SW 1271 (cell line): Measurements from ENCODE around the gene TTC17.
A peak's percentile ranks its signal among the peaks of the same experiment; 100 is the strongest.
"Not testable (repeated sequence)": the region's sequence is repeated elsewhere in the genome, so short reads cannot be mapped to it uniquely, and the experiment has no call there.

ENCODE experiments used
- DNase-seq, 2 experiments: peaks; one replicate each; lab custom pipeline; 2025; lab: John Stamatoyannopoulos, UW

Gene TTC17

DNA sequence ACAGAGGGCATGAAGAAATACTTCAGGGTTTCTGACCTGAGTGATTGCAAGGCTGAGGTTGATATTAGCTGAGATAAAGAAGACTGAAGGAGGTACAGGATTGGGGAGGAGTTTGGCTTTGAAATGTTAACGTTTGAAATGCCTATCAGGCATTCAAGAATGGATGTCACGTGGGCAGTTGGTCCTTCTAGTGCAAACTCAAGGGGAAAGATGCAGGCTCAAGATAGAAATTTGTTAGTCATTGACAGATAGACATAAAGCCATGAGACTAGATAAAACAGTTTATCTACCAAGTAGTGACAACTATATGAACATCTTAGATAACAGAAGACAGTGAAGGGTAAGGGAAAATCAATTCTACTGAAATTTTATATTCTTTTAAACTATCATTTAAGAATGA is 23.1 kb downstream of the TTC17 start:
- no peak for DNase-seq

DNA sequence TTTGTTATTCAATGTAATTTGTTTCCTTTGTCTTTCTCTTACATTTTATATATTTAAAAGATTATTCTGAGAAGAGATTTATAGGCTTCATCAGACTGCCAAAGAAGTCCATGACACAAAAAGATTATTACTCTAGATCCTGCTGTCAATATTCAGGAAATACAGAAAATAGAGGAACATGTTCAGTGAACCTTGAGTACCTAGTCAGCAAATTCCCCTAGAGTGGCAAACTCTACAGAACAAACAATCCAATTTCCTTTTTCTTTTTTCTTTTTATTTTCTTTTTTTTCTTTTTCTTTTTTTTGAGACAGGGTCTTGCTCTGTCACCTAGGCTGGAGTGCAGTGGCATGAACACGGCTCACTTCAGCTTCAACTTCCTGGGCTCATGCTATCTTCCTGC is 23.9 kb downstream of the TTC17 start:
- DNase-seq, result no peak

DNA sequence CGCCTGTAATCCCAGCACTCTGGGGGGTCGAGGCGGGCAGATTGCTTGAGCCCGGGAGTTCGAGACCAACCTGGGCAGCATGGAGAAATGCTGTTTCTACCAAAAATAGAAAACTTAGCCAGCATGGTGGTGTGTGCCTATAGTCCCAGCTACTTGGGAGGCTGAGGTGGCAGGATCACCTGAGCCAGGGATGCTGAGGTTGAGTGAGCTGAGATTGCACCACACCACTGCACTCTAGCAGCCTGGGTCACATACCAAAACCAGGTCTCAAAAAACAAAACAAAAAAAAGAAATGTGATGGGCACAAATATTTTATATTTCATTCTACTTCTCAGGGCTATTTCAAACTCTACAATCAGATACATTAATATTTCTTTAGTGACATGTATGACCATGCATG is 25.7 kb downstream of the TTC17 start:
- no peak for DNase-seq

DNA sequence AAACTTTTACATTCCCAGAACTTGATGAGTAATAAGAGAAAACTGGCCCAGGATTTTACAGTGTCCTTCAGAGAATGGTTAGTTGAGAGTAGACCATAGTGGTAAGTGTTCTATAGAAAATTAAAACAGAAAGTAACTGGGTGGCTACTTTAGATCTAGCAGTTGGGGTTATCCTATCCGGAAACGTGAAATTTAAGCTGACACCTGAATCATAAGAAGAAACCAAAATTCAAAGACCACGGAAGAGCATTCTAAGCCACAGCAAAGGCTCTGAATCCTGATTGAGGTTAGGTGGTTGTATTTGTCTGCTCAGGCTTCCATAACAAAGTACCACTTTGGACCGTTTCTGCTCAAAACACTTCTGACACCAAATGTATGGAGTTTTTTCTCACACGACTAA is 34.0 kb downstream of the TTC17 start:
- no peak for DNase-seq

DNA sequence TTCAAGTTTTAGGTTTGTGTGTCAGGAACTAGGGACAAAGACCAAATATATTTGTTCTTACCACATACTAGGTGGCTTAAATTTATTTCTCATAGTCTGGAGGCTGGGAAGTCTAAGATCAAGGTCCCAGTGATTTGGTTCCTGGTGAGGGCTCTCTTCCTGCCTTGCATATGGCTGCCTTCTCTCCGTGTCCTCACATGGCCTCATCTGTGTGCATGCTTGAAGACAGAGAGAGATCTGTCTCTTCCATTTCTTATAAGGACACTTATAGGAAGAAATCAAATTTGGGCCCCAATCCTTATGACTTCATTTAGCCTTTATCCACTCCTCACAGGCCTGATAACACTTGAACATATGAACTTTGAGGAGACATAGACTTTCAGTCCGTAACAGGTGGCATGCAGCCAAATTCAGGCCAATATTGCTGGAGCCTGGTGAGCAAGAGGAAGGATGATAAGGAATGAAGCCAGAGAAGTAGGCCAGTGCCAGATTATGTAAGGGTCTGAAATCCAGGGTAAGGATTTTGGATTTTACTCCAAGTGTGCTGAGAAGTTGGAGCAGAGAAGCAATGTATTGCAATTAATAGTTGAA is 35.1 kb downstream of the TTC17 start:
- no peak for DNase-seq

DNA sequence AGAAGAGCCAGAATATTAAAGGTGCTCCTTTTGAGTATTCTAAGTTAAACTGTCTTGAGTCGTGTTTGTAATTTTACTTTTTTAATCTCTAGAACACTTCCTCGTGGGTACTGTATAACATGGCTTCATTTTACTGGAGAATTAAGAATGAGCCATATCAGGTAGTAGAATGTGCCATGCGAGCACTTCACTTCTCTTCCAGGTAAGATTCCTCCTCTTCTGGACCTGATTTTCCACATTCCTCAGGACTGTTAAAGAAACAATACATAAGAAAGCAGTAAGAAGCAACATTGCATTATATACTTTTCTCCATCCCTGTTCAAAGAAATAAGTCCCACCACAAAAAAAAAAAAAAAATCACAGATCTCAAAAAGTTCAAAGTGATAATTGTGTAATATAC is 37.9 kb downstream of the TTC17 start:
- DNase-seq, result no peak

DNA sequence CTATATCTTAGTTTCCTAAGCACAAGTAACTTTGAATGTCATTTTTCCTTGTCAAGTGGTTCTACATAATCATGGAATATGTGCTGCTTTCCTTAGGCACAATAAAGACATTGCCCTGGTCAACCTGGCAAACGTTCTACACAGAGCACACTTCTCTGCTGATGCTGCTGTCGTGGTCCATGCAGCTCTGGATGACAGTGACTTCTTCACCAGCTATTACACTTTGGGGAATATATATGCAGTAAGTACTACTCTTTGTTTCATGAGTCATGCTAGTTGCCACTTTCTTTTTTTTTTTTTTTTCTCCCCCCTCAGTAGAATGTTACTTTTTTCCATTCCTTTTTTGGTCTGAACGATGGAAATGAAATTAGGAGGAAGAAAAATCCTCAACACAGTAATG is 38.5 kb downstream of the TTC17 start:
- no peak for DNase-seq

DNA sequence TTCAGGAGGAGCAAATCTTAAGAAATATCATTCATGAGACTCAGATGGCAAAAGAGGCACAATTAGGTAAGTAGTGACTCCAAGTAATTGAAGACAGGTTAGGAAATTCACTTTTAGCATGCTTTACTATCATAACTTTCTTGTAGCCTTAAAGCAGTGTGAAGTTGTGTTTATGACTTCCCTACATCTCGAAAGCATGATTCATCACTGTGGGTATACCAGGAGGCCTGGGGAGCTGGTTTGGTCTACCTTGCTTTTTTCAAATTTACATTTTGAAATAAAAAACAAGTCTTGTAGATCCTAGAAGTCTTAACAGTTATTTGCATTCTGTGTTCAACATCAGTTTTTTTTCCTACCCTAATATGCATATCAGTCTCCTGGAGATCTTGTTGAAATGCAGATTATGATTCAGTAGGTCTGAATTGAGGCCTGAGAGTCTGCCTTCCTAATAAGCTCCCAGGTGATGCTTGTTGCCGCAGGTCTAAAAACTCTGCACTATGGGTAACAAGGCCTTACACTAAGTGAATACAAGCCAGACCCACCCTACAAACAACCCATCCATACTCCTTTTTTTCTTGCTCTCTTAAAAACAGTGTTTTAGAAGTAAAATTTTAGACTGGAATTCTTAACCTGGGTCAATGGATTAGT is 41.4 kb downstream of the TTC17 start:
- DNase-seq, result no peak

DNA sequence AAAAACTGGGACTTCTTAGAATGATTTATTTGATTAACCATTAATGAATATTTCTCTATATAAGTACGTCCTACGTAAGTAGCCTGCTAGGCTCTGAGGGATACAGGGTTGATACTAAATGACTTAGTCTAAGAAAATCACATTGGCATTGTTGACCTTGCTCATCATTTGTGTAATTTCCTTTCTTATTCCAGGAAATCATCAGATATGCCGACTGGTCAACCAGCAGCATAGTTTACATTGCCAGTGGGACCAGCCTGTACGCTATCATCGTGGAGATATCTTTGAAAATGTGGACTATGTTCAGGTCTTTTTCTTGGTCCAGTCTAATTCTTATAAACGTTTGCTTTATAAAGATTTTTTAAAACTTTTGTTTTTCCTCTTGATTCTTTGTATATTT is 42.5 kb downstream of the TTC17 start:
- DNase-seq, result no peak

DNA sequence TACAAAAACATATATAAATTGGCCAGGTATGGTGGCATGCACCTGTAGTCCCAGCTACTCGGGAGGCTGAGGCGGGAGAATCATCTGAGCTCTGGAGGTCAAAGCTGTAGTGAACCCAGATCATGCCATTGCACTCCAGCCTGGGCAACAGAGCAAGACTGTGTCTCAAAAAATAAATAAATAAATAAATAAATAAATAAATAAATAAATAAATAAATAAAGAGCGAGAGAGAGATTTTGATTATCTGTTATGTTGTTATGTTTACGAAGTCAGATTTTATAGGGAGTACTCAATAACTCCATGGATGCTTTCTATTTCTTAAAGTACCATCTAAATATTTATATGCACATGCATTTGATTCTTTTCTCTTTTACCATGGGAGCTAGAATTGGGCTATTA is 43.1 kb downstream of the TTC17 start:
- not testable (repeated sequence) for DNase-seq

DNA sequence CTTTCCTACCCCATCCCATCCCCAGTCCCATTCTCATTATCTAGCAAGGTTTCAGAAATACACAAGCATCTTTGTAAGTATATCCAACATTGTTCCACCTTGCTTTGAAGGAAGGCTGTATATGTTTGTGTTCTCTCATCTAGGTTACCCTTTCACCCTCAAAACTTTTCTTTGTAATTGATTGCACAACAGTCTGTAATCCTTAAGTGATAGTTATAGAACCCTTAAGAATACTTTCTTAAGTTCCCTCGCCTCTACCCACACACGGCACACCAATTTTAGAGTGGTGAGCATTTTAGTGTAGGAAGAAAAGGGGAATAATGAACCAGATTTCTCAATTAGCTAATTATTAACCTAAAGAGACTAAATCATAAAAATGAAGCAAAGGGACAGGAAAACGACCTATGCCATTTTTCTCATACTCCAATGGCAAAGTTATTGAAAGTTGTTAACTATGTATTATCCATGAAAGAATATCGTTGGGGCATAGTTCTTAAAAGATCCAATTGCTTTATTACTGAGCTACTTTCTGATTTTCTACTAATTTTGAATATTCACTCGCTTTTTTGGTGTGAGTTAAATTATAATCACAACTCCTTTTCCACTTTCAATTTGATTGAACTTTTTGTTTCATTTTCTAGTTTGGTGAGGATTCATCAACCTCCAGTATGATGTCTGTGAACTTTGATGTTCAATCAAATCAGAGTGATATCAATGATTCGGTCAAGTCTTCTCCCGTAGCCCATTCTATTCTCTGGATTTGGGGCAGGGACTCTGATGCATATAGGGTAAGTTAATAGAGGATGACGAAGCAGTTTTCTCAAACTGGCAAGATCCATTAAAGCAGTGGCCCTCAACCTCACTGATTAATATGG is 44.9 kb downstream of the TTC17 start:
- DNase-seq, result no peak

DNA sequence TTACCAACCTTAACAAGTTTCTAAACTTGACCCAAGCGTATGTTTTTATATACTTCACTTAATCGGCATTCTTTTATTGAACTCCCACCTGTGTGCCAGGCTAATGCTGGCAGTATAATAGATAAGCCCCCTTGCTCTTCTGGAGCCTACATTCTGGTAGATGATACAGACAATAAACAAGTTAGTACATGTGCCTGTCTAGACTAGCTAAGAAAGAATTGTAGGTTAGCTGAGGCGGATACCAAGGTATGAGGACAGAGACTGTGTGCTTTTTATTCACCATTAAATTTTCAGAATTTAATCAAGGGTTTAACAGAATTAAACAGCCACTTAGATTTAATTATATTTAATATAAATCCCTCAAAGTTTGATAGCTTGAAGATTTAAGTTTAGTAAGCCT is 45.7 kb downstream of the TTC17 start:
- DNase-seq, result no peak

DNA sequence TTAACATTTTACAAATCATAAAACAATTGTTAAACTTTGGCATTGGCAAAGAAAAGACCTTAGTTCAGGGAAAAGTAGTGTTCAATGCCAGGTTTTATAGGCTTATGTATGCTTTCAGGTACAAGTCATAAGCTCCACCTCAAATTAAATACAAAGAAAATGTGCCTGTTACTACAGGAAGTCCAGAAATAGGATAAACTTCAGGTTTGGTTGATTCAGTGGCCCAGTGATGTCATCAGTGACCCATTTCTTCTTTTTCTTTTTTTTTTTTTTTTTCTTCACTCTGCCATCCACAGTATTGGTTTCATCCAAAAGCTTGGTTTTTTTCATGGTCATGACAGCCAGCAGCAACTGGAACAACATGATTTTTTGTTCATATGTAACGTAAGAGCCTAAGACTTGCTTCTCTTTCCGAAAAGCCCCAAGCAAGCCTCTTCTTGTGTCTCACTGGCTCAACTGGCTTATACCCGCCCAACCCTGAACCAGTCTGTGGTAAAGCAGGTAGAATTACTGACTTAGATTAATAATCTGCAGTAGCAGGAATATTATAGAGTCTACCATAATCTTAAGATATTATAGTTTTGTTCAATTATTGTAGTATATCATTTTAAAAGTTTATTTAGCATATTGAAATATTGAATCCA is 46.2 kb downstream of the TTC17 start:
- no peak for DNase-seq

DNA sequence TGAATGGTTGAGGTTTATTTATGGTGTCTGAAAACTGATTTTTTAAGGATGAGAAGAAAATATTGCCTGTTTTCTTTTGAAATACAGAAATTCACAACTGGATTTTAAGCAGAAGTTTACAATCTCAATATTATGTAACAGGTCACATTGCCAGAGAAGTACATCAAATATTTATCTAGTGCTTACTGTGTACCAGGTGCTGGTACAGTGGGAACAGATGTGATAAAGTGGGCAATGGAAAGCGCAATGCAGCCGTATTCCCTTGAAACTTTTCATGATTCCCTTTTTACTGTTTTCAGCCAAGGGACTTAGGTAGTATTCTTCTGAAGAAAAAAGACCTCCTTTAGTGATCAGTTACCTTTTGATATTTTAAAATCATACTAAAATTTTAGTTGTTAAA is 49.6 kb downstream of the TTC17 start:
- DNase-seq, result no peak

DNA sequence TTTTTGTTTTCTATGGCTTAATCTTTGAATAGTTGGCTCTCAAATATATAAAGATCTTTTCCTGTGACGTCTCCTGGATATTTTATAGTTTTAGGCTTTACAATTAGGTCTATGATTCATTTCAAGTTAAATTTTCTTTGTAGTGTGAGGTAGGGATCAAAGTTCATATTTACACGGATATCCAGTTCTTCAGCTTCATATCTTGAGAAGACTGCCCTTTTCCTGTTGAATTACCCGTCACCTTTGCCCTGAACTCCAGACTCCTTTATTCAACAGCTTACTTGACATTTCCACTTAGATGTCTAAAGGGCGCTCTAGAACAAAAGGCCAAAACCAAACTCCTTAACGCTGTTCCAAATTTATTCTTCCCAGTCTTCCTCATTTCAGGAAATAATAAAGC is 51.7 kb downstream of the TTC17 start:
- DNase-seq, result no peak

DNA sequence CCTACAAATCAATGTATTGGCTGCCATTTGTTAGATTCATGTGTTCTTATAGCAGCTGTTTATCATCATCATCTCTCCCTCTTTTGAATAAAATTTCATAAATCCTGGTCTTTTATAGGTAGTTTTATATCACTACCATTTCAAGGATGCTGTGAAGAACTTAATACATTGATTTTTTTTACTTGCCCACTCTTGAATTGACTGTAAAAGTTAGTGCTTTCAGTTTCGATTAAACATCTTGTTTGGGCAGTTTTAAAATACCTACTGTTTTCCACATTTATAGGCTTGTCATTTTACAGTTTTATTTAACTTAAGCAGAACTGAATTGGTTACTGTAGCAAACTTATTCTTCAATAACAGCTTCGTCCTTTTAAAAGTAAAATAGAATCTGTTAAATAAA is 59.5 kb downstream of the TTC17 start:
- DNase-seq, result no peak

DNA sequence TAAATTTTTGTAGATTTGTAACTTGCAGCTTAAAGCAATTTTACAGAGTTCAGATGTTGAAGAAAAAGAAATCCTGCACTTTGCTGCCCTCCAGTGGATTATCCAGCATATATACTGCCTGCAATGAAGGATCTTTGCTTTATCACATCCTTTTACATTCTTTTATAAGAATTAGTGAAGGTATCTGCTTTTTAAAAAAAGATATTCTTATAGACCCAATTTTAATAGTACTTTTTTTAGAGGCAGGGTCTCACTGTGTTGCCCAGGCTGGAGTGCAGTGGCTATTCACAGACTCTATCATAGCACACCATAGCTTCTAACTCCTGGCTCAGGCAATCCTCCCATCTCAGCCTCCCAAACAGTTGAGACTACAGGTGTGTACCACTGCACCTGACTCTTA is 60.7 kb downstream of the TTC17 start:
- peak in 1 of 2 experiments; percentile 22 for DNase-seq

DNA sequence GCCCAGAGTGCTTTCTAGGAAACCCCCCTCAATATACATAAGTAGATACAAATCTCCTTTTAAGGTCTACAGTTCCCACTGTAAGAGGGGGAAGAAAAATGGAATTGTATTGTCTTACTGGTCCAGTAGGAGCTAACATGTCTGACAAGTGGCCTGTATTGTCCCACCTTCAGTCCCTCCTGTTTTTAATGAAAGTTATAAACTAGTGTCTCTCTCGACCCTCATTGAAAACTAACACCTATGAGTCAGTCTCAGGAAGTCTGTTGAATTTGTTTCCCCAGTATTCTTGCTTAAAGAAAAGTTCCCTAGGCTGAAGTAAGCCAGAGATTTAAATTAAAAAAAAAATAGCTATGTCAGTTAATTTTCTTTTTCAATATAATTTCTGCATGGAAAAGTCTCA is 69.3 kb downstream of the TTC17 start:
- DNase-seq, result no peak

DNA sequence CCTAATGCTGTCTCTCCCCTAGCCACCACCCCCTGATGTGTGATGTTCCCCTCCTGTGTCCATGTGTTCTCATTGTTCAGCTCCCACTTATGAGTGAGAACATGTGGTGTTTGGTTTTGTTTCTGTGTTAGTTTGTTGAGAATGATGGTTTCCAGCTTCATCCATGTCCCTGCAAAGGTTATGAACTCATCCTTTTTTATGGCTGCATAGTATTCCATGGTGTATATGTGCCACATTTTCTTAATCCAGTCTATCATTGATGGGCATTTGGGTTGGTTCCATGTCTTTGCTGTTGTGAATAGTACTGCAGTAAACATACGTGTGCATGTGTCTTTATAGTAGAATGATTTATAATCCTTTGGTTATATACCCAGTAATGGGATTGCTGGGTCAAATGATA is 72.2 kb downstream of the TTC17 start:
- not testable (repeated sequence) for DNase-seq

DNA sequence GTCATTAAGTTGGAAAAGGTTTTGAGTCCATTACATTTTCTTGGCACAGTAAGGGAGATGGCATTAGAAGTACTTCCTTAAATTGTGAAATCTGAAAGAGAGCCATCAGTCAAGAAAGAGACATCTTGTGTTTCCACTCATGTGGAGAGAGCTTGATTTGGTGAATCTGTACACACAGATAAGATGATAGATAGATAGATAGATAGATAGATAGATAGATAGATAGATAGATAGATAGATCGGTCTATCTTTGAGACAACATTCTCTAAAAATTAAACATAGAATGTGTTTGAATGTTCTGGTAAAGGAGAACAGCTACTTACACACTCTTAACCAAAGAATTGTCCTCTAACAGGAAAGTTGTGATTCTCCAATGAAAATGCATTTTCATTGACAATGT is 76.2 kb downstream of the TTC17 start:
- DNase-seq, result no peak

DNA sequence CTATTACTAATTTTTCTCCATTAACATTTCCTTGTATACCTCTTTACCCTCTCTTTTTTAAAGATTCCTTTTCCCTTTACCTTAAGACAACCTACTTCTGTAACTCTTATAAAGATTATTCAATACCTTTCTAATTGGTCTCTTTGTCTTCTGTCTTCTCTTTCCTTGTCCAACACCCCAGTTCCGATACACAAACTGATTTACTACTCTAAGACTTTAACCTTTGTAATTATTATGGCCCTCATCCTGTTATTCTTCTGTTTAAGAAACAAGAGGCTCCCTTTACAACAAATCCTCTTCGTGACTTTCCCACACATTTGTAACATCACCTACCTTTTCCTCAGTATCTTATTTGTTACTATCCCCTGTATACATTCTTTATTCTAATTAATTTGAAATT is 81.8 kb downstream of the TTC17 start:
- no peak for DNase-seq

DNA sequence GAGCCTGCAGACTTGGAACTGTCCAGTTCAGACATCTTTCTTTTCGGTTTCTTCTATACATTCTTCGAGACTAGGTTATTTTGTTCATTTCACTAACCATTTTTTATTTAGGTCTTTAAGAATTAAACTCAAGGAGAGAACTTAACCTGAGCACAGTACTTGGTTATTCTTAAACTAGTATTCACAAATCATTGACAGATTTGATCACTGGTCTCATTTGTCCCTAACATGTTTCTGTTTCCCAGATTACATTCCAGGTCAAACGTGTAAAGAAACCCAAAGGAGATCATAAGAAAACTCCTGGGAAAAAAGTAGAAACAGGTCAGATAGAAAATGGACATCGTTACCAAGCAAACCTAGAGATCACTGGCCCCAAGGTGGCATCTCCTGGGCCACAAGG is 85.1 kb downstream of the TTC17 start:
- no peak for DNase-seq

DNA sequence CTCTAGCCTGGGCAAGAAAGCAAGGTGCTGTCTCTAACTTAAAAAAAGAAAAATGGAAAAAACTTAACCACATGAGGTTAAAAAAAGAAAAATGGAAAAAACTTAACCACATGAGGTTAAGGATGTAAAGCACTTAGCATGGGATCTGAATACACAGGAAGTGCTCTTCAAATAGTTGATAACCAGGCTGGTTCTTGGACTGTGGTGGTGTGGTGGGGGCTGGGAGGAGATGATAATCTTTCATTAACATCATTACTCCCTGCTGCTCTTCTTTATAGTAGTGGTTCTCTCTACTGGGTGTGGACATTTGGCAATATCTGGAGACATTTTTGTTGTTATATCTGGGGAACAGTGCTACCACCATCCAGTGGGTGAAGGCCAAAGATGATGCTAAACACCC is 88.4 kb downstream of the TTC17 start:
- DNase-seq, result no peak
